Smooth muscle cell (in vitro differentiated cells): ENCODE results near the gene AGMAT. TPM values are rescaled to one million over a fixed set of nuclear protein-coding genes. Genes with fewer than 3 reads are reported as not detected.

Source experiments
- DNase-seq: peaks from one replicate; lab custom pipeline; 2025; ENCODE audit not compliant: unreplicated experiment; lab: John Stamatoyannopoulos, UW
- H2AFZ ChIP-seq: fragments of 200-600 bp; sonication (generic); 2 replicates; pipeline ENCODE4 v1.6.0; 2016; ENCODE audit warnings: antibody characterized with exemption, low read depth, mild to moderate bottlenecking
- H3F3A ChIP-seq: fragments of 200-600 bp; sonication (generic); 2 replicates; pipeline ENCODE4 v1.6.0; 2017; ENCODE audit warnings: antibody characterized with exemption, low read depth
- H3K27ac ChIP-seq: fragments of 200-600 bp; sonication (generic); 2 replicates; pipeline ENCODE4 v1.5.1; 2016; ENCODE audit warnings: low read depth, mild to moderate bottlenecking
- H3K27me3 ChIP-seq: fragments of 200-600 bp; sonication (generic); 2 replicates; pipeline ENCODE4 v1.6.1; 2016; ENCODE audit warnings: low read depth, mild to moderate bottlenecking
- H3K36me3 ChIP-seq: fragments of 200-600 bp; sonication (generic); 2 replicates; pipeline ENCODE4 v1.5.1; 2016; ENCODE audit warnings: low read depth
- H3K4me1 ChIP-seq: fragments of 200-600 bp; sonication (generic); 2 replicates; pipeline ENCODE4 v1.5.1; 2016; ENCODE audit warnings: low read depth
- H3K4me2 ChIP-seq: fragments of 200-600 bp; sonication (generic); 2 replicates; pipeline ENCODE4 v1.6.0; 2016; ENCODE audit warnings: mild to moderate bottlenecking
- H3K4me3 ChIP-seq: fragments of 200-600 bp; sonication (generic); 2 replicates; pipeline ENCODE4 v1.5.1; 2016; ENCODE audit warnings: mild to moderate bottlenecking
- H3K79me2 ChIP-seq: fragments of 200-600 bp; sonication (generic); 2 replicates; pipeline ENCODE4 v1.6.0; 2016; ENCODE audit warnings: low read depth, mild to moderate bottlenecking
- H3K9ac ChIP-seq: fragments of 200-600 bp; sonication (generic); 2 replicates; pipeline ENCODE4 v1.6.0; 2016; ENCODE audit warnings: low read depth
- H3K9me3 ChIP-seq: fragments of 200-600 bp; sonication (generic); replicated peaks from 2 replicates; pipeline ENCODE4 v1.5.1; 2016; ENCODE audit warnings: low read depth
- H4K20me1 ChIP-seq: fragments of 200-600 bp; sonication (generic); 2 replicates; pipeline ENCODE4 v1.6.0; 2016; ENCODE audit warnings: low read depth
- CTCF ChIP-seq: fragments of 200-600 bp; sonication (generic); IDR thresholded peaks from 2 replicates; pipeline ENCODE4 v1.5.1; 2017; ENCODE audit warnings: borderline replicate concordance, mild to moderate bottlenecking, antibody characterized with exemption; ENCODE audit not compliant: insufficient read depth, poor library complexity, severe bottlenecking
- WGBS: methylation state at CpG from one replicate; pipeline ENCODE4 v1.1.7; 2016; ENCODE audit warnings: low lambda C conversion rate; 5-methylcytosine and 5-hydroxymethylcytosine counted together
- polyA plus RNA-seq: library from polyadenylated mRNA; unstranded; fragments of >200 nt; fragmentation: Nextera tagmentation; extraction: Ambion mirVana; gene quantifications from 2 replicates; pipeline ENCODE4 v1.2.1, GENCODE V29; 2016
- total RNA-seq: library from RNA; depleted of rRNA; stranded (reverse); fragments of >200 nt; gene quantifications from 2 replicates; pipeline ENCODE4 v1.2.3, GENCODE V29; 2014

The AGMAT gene
- total and polyA plus RNA-seq, 2 experiments from 2014 or later = 0.04 to 0.56 TPM

DNA sequence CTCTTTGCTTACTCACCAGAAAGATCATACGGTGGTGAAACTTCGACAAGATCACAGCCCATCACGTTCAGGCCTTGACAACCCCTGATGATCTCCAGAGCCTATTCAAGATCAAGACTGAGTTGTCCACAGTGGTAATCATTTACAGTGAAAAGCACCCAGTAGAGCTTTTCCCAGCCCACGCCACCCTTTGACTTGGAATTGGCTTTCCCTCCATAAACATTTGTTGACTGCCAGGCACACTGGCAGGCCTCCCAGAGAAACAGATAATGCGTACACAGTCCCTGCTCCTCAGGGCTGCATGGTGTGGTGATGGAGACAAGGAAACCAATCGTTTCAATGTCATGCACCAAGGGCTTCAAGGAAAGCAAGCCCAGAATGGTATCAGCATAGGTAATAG, 10.1 kb downstream of the AGMAT start:
- Histone ChIP-seq H3K4me3 (no peak overlapping the region), H3K27me3 (no peaks in the 10 kb centered on the region), H2AFZ (no peak overlapping the region), H3K4me1 (peaks cover 14% of the 10 kb centered on the region), H3K36me3 (no peaks in the 10 kb centered on the region), H3F3A (no peaks in the 10 kb centered on the region), H3K27ac (no peak overlapping the region), H3K9me3 (no peaks in the 10 kb centered on the region), H3K4me2 (no peak overlapping the region), H4K20me1 (no peaks in the 10 kb centered on the region), H3K79me2 (no peaks in the 10 kb centered on the region), H3K9ac (no peak overlapping the region)
- no peak for TF ChIP-seq CTCF
- DNase-seq = no peak
- 49% methylated on average over 6 of the region's 6 CpGs for WGBS

- TF ChIP-seq CTCF = no peak
- H4K20me1 ChIP-seq = no peaks in the 10 kb centered on the region
- no peaks in the 10 kb centered on the region for H3K36me3 ChIP-seq
- no peaks in the 10 kb centered on the region for H3K79me2 ChIP-seq
- no peak overlapping the region for H3K4me2 ChIP-seq
- H3K4me3 ChIP-seq = no peak overlapping the region
- H3F3A ChIP-seq = no peaks in the 10 kb centered on the region
- H3K4me1 ChIP-seq = peaks cover 5% of the 10 kb centered on the region
- H3K27me3 ChIP-seq = no peaks in the 10 kb centered on the region
- no peak overlapping the region for H3K9ac ChIP-seq
- no peak overlapping the region for H2AFZ ChIP-seq
- no peak for DNase-seq
- no peaks in the 10 kb centered on the region for H3K9me3 ChIP-seq
- WGBS = 69% methylated on average over 9 of the region's 9 CpGs
- H3K27ac ChIP-seq = no peak overlapping the region
These were observed 11.4 kb downstream of the AGMAT start for GRCh38 chr1:15573477-15573876.

DNA sequence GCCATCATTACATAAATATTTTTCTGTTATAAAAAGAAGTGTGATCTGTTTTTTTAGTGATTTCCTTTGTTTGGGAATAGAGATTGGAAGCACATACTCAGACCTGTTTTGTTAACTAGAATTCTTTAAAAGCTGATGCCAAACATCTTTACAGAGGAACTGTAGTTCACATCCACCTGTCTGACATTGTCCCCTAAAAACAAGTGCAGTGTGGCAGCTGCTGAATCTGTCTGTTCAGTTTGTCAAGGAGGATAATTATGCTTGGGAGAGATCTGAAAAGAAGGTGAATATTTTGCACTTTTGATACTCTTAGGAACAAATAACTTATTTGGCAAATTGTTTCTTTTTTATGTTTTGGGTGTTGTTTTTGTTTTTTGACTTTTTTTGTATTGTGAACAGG, 13.6 kb downstream of the AGMAT start:
- Histone ChIP-seq H3K9ac (no peak overlapping the region), H3K4me3 (no peak overlapping the region), H3K27me3 (no peaks in the 10 kb centered on the region), H3K79me2 (no peaks in the 10 kb centered on the region), H2AFZ (no peak overlapping the region), H4K20me1 (no peaks in the 10 kb centered on the region), H3K36me3 (peaks cover 9% of the 10 kb centered on the region), H3K27ac (no peak overlapping the region), H3K9me3 (no peaks in the 10 kb centered on the region), H3F3A (no peaks in the 10 kb centered on the region), H3K4me1 (peaks cover 5% of the 10 kb centered on the region), H3K4me2 (no peak overlapping the region)
- DNase-seq = no peak
- no peak for TF ChIP-seq CTCF

DNA sequence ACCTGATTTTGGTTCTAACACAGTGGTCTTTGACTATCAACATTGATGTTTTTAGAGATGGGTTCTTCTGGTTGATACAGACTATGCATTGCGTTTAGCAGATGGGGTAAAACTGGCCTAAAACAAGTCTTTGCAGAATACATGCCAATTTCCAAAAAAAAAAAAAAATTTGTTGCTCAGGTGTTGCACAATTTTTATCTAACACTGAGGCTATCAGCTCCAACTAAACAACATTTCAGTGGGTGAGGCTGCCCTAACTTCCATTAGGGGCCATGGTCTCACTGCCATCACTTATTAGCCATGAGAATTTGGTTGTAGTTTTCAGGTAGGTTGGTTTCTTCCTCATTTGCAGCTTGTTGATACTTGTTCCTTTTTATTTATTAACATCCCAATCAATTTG, 14.0 kb downstream of the AGMAT start:
- Histone ChIP-seq H3K9me3 (no peaks in the 10 kb centered on the region), H3K27me3 (no peaks in the 10 kb centered on the region), H3K4me2 (no peak overlapping the region), H4K20me1 (no peaks in the 10 kb centered on the region), H2AFZ (no peak overlapping the region), H3K4me1 (peaks cover 5% of the 10 kb centered on the region), H3K27ac (no peak overlapping the region), H3K4me3 (no peak overlapping the region), H3K36me3 (peaks cover 9% of the 10 kb centered on the region), H3K79me2 (no peaks in the 10 kb centered on the region), H3F3A (no peaks in the 10 kb centered on the region), H3K9ac (no peak overlapping the region)
- DNase-seq = no peak
- 100% methylated on average over 1 of the region's 1 CpG for WGBS
- no peak for TF ChIP-seq CTCF
